ENCODE measurements around the gene PCCA.

PCCA gene

GRCh38 chr13:100245104-100245503 is 156.2 kb downstream of the PCCA start:
- TF ChIP-seq YY1 (IDR thresholded peaks at IDR 0.05; ENCODE audit: insufficient read depth, insufficient read length): no peak
- TF ChIP-seq ZNF274 (IDR thresholded peaks at IDR 0.05; ENCODE audit: low read depth, low read length): no peak
- no peak for TF ChIP-seq SUZ12 (IDR thresholded peaks at IDR 0.05; ENCODE audit: extremely low read depth, insufficient read depth, insufficient read length)
- no peaks in the 10 kb centered on the region for H3K36me3 ChIP-seq (ENCODE audit: insufficient read depth, insufficient read length, low read length)
- no peak overlapping the region for H3K9ac ChIP-seq (ENCODE audit: insufficient read length, low read depth)
- H3K9me3 ChIP-seq (ENCODE audit: insufficient read depth, low read length): peaks cover 10% of the 10 kb centered on the region
- H3K4me3 ChIP-seq (ENCODE audit: insufficient read length, low read depth): no peak overlapping the region
- no peak for DNase-seq (ENCODE audit: low read depth, low spot score)
- H3K27me3 ChIP-seq (ENCODE audit: insufficient read depth, insufficient read length): no peaks in the 10 kb centered on the region
- H3K4me1 ChIP-seq (ENCODE audit: insufficient read depth, insufficient read length): no peaks in the 10 kb centered on the region

GRCh38 chr13:100247937-100248336 is 159.0 kb downstream of the PCCA start:
- Histone ChIP-seq H3K36me3 (ENCODE audit: insufficient read depth, insufficient read length, low read length) (no peaks in the 10 kb centered on the region), H3K4me1 (ENCODE audit: insufficient read depth, insufficient read length) (no peaks in the 10 kb centered on the region), H3K9me3 (ENCODE audit: insufficient read depth, low read length) (peaks cover 10% of the 10 kb centered on the region), H3K4me3 (ENCODE audit: insufficient read length, low read depth) (no peak overlapping the region), H3K9ac (ENCODE audit: insufficient read length, low read depth) (no peak overlapping the region), H3K27me3 (ENCODE audit: insufficient read depth, insufficient read length) (no peaks in the 10 kb centered on the region)
- no peak for DNase-seq (ENCODE audit: low read depth, low spot score)
- TF ChIP-seq ZNF274 (IDR thresholded peaks at IDR 0.05; ENCODE audit: low read depth, low read length) (no peak), SUZ12 (IDR thresholded peaks at IDR 0.05; ENCODE audit: extremely low read depth, insufficient read depth, insufficient read length) (no peak), YY1 (IDR thresholded peaks at IDR 0.05; ENCODE audit: insufficient read depth, insufficient read length) (no peak)

DNA sequence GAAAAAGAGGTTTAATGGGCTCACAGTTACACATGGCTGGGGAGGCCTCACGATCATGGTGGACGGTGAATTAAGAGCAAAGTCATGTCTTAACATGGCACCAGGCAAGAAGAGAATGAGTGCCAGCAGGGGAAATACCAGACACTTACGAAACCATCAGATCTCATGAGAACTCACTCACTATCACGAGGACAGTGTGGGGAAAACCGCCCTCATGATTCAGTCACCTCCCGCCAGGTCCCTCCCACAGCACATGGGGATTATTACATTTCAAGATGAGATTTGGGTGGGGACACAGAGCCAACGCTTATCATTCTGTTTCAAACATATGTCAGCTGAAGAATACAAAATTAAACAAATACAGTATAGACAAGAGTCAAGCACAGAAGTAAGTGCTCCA is 165.1 kb downstream of the PCCA start:
- DNase-seq (ENCODE audit: low read depth, low spot score): no peak
- TF ChIP-seq YY1 (IDR thresholded peaks at IDR 0.05; ENCODE audit: insufficient read depth, insufficient read length) (no peak), ZNF274 (IDR thresholded peaks at IDR 0.05; ENCODE audit: low read depth, low read length) (no peak), SUZ12 (IDR thresholded peaks at IDR 0.05; ENCODE audit: extremely low read depth, insufficient read depth, insufficient read length) (no peak)
- no peak overlapping the region for H3K9ac ChIP-seq (ENCODE audit: insufficient read length, low read depth)

DNA sequence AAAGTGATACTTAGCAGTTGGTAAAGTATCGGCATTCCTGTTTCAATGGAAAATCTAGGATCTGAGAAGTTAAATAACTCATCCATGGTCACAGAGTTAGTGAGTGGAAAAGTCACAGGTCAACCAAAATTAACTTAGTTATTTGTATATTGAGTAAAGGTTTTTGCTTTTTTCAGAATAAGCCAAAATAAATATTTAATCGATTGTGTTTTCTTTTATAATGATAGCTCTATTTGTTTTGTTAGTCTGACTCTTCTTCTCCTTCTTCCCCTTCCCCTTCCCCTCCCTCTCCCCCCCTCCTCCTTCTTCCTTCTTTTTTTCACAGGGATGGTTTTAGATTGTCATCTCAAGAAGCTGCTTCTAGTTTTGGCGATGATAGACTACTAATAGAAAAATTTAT is 173.5 kb downstream of the PCCA start:
- H3K4me3 ChIP-seq (ENCODE audit: insufficient read length, low read depth): no peak overlapping the region
- no peaks in the 10 kb centered on the region for H3K4me1 ChIP-seq (ENCODE audit: insufficient read depth, insufficient read length)
- no peak for DNase-seq (ENCODE audit: low read depth, low spot score)
- no peaks in the 10 kb centered on the region for H3K9me3 ChIP-seq (ENCODE audit: insufficient read depth, low read length)
- no peak for TF ChIP-seq SUZ12 (IDR thresholded peaks at IDR 0.05; ENCODE audit: extremely low read depth, insufficient read depth, insufficient read length)
- TF ChIP-seq ZNF274 (IDR thresholded peaks at IDR 0.05; ENCODE audit: low read depth, low read length): no peak
- TF ChIP-seq YY1 (IDR thresholded peaks at IDR 0.05; ENCODE audit: insufficient read depth, insufficient read length): no peak
- H3K9ac ChIP-seq (ENCODE audit: insufficient read length, low read depth): no peak overlapping the region
- no peaks in the 10 kb centered on the region for H3K36me3 ChIP-seq (ENCODE audit: insufficient read depth, insufficient read length, low read length)
- no peaks in the 10 kb centered on the region for H3K27me3 ChIP-seq (ENCODE audit: insufficient read depth, insufficient read length)

More for the DNA sequence above, 165.1 kb downstream of the PCCA start:
- Histone ChIP-seq H3K4me3 (ENCODE audit: insufficient read length, low read depth) (no peak overlapping the region), H3K27me3 (ENCODE audit: insufficient read depth, insufficient read length) (no peaks in the 10 kb centered on the region), H3K4me1 (ENCODE audit: insufficient read depth, insufficient read length) (no peaks in the 10 kb centered on the region), H3K36me3 (ENCODE audit: insufficient read depth, insufficient read length, low read length) (no peaks in the 10 kb centered on the region), H3K9me3 (ENCODE audit: insufficient read depth, low read length) (no peaks in the 10 kb centered on the region)

- Histone ChIP-seq H3K27me3 (ENCODE audit: insufficient read depth, insufficient read length) (no peaks in the 10 kb centered on the region), H3K4me1 (ENCODE audit: insufficient read depth, insufficient read length) (no peaks in the 10 kb centered on the region), H3K9me3 (ENCODE audit: insufficient read depth, low read length) (no peaks in the 10 kb centered on the region), H3K4me3 (ENCODE audit: insufficient read length, low read depth) (no peak overlapping the region), H3K36me3 (ENCODE audit: insufficient read depth, insufficient read length, low read length) (no peaks in the 10 kb centered on the region), H3K9ac (ENCODE audit: insufficient read length, low read depth) (no peak overlapping the region)
- TF ChIP-seq ZNF274 (IDR thresholded peaks at IDR 0.05; ENCODE audit: low read depth, low read length) (no peak), SUZ12 (IDR thresholded peaks at IDR 0.05; ENCODE audit: extremely low read depth, insufficient read depth, insufficient read length) (no peak), YY1 (IDR thresholded peaks at IDR 0.05; ENCODE audit: insufficient read depth, insufficient read length) (no peak)
- DNase-seq (ENCODE audit: low read depth, low spot score): no peak
Measured at GRCh38 chr13:100266026-100266425, 177.1 kb downstream of the PCCA start.

- TF ChIP-seq YY1 (IDR thresholded peaks at IDR 0.05; ENCODE audit: insufficient read depth, insufficient read length): no peak
- TF ChIP-seq ZNF274 (IDR thresholded peaks at IDR 0.05; ENCODE audit: low read depth, low read length): no peak
- no peak for TF ChIP-seq SUZ12 (IDR thresholded peaks at IDR 0.05; ENCODE audit: extremely low read depth, insufficient read depth, insufficient read length)
- Histone ChIP-seq H3K9ac (ENCODE audit: insufficient read length, low read depth) (no peak overlapping the region), H3K36me3 (ENCODE audit: insufficient read depth, insufficient read length, low read length) (no peaks in the 10 kb centered on the region), H3K27me3 (ENCODE audit: insufficient read depth, insufficient read length) (no peaks in the 10 kb centered on the region), H3K4me3 (ENCODE audit: insufficient read length, low read depth) (no peak overlapping the region), H3K4me1 (ENCODE audit: insufficient read depth, insufficient read length) (no peaks in the 10 kb centered on the region), H3K9me3 (ENCODE audit: insufficient read depth, low read length) (no peaks in the 10 kb centered on the region)
- DNase-seq (ENCODE audit: low read depth, low spot score): no peak
Measured at GRCh38 chr13:100269837-100270236, 180.9 kb downstream of the PCCA start.

DNA sequence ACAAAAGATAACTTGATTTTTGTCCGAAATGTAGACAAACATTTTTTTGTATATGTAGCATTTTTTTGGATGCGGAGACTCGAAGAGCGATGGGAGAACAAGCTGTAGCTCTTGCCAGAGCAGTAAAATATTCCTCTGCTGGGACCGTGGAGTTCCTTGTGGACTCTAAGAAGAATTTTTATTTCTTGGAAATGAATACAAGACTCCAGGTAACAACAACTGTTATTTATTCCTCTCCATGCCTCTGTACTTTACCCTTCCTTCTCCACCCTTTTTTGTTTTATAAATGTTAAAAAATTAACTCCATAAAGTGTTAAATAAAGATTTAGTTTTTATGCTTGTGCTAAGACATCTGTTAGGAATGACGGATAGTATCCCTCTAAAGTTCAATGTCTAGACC is 184.2 kb downstream of the PCCA start:
- Histone ChIP-seq H3K9ac (ENCODE audit: insufficient read length, low read depth) (no peak overlapping the region), H3K4me3 (ENCODE audit: insufficient read length, low read depth) (no peak overlapping the region), H3K36me3 (ENCODE audit: insufficient read depth, insufficient read length, low read length) (no peaks in the 10 kb centered on the region), H3K9me3 (ENCODE audit: insufficient read depth, low read length) (no peaks in the 10 kb centered on the region), H3K4me1 (ENCODE audit: insufficient read depth, insufficient read length) (no peaks in the 10 kb centered on the region), H3K27me3 (ENCODE audit: insufficient read depth, insufficient read length) (no peaks in the 10 kb centered on the region)
- TF ChIP-seq ZNF274 (IDR thresholded peaks at IDR 0.05; ENCODE audit: low read depth, low read length): no peak
- no peak for TF ChIP-seq YY1 (IDR thresholded peaks at IDR 0.05; ENCODE audit: insufficient read depth, insufficient read length)
- TF ChIP-seq SUZ12 (IDR thresholded peaks at IDR 0.05; ENCODE audit: extremely low read depth, insufficient read depth, insufficient read length): no peak
- DNase-seq (ENCODE audit: low read depth, low spot score): no peak
